Stimulated activated CD4-positive, alpha-beta T cell treated with anti-CD3 and anti-CD28 coated beads, Interleukin-1b, Interleukin-23, amount 100 ng/mL, for 24 hours (primary cell): ENCODE measurements around the gene IRAK2.

Source experiments
- DNase-seq, 4 experiments: peaks; one replicate each; pipeline ENCODE4 v3.0.0-alpha.2; 2020; ENCODE audit warnings: low read depth in 4 of 4, low spot score in 1 of 4

The IRAK2 gene

DNA sequence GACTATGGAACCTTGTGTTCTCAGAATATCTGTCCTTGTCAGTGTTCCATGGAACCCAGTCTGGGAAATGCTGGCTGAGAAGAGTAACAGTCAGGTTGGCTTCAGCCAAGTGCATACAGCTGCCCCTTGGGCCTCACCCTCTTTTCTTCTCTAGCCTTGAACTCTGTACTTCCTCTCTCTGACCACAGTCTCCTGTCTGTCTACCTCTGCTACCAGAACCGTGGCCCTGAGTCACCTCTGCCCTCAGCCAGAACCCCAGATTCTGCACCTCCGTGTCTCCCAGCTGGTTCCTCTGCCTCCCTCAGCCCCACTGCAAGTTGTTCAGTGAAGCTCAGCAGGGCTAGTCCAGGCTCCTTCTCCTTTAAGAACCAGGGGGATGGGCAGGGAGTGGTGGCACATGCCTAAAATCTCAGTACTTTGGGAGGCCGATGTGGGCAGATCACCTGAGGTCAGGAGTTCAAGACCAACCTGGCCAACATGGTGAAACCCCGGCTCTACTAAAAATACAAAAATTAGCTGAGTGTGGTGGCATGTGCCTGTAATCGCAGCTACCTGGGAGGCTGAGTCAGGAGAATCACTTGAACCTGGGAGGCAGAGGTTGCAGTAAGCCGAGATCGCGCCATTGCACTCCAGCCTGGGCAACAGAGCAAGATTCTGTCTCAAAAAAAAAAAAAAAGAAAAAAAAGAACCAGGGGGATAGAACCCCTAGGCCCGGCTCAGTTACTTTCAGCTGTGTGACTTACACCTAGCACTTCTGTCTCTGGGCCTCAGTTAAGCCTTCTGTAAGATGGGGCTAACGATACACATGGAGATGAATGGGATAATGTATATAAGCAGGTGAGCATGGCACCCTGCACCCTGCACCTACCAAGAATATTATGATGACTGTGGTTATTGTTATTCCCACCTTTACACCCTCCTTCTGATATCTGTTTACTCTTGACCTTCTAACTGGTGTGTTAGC lies 59.2 kb downstream of the IRAK2 start:
- DNase-seq, result no peak

DNA sequence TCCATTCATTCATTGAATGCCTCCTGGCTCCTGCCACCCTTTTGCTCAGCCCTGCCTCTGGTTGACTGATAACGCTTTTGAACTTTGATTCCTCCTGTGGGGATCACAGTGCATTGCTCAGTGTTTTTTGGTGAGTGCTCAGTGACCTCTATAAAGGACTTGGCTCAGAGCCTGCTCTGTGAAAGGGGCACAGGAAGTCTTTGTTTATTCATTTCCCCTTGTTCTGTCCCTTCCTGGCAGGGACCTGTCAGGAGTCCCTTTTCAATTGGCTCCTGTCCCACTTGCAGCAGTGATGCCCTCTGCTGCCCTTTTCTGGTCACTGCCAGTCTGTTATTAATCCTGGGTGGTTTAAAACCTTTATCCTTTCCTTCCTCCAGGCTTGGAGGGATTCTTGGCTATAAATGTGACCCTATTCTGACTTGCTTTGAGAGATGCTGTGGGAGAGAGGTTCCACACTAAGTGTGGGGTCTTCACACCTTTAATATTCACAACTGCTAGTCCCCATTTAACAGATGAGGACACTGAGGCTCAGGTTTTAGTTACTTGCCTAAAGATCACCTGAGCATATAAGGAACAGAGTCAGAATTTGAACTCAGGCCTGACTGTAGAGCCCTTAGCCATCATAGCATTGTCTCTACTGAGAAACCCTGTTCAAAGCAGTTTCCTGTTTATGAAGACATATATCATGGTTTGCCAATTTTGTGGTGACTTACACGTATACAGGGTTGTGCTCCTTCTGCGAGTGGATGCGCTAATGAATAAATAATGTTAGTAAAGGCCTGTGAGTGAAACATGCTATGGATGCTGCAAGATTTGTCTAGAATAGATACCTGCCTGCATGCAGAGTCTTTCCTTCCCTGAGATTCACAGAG lies 60.3 kb downstream of the IRAK2 start:
- DNase-seq, result peak in 2 of 4 experiments; percentile 37 to 48

DNA sequence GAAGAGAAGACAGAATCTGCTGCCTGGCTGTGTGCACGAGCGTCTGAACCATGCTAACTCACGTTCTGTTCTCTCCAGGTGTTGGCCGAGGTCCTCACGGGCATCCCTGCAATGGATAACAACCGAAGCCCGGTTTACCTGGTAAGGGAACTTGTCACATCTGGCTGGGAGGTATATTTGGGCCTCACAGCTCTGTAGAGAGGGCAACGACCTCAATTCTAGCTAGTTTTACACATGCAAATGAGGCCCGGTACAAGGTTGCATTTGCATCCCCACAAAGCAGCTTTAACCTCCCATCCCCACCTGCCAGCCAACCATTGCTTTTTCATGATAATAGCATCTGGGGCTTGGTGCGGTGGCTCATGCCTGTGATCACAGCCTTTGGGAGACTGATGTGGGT lies 61.6 kb downstream of the IRAK2 start:
- DNase-seq, result no peak

DNA sequence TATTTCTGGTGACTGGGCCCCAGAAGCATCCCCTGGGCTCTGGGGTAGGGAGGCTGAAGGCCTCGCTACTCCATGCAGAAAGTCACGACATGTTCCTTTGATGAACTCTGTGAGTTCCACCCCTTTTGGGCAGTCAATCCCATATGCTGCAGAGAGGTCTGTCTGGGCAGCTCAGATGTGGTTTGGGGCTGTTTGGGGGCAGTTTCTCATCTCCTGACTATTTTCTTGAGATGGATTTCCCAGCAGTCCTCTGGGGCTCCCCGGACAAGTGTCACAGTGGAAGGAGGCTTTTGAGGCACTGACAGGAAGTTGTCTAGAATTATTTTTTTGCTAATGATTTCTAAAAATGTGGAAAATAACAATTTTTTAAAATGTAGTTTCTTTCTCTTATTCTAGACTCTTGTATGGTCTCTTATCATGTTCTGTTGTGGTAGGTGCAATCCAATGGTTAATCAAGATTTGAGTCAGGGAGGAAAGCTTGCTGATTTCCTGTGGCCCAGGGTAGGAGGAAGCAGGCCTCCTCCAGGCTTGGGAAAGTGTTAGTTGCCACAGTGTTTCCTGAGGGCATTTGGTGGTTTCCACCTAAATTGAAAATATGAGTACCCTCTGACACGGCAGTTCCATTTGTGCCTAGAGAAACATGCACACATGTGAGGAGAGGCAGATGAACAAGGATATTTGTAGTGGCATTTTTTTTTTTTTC lies 63.7 kb downstream of the IRAK2 start:
- peak in 2 of 4 experiments; percentile 25 to 42 for DNase-seq

DNA sequence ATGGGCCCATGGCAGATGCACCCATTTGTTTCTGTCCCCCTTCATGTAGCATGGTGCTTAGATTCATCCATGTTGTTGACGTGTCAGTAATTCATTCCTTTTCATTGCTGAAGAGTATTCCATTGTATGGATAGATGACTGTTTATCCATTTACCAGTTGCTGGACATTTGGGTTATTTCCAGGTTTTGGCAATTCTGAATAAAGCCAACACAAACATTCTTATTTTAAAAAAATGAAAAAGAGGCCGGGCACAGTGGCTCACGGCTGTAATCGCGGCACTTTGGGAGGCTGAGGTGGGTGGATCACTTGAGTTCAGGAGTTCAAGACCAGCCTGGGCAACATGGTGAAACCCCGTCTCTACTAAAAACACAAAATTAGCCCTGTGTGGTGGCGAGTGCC lies 64.9 kb downstream of the IRAK2 start:
- DNase-seq, result no peak

DNA sequence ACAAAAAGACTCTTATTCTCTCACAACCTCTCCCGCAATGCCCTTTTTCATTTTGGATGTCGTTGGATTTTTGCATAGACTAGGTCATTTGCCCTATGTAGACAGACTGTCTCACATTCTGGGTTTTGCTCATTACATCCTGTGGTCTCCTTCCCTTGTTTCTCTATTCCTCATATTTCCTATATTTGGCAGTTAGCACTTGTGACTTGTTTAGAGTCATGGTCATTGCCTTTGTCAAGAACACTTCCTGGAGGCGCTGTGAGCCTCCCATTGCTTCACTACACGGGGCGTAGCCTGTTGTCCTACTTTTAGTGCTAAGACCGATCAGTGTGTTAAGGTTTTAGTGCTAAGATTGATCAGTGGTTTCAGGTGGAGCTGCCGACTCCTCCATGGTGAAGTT lies 67.4 kb downstream of the IRAK2 start:
- no peak for DNase-seq

DNA sequence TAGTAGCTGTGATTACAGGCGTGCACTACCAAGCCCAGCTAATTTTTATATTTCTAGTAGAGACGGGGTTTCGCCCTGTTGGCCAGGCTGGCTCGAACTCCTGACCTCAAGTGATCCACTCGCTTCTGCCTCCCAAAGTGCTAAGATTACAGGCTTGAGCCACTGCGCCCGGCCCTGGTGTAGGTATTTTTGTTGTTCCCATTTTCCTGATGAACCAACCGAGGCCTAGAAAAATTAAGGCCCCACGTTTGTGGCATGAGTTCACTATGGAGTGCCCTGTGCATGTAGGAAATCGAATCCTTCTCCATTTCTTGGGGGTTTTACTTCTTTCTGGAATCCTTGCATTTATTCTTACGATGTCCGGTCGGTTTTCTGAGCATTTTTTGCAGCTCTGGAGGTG lies 69.3 kb downstream of the IRAK2 start:
- DNase-seq, result no peak

DNA sequence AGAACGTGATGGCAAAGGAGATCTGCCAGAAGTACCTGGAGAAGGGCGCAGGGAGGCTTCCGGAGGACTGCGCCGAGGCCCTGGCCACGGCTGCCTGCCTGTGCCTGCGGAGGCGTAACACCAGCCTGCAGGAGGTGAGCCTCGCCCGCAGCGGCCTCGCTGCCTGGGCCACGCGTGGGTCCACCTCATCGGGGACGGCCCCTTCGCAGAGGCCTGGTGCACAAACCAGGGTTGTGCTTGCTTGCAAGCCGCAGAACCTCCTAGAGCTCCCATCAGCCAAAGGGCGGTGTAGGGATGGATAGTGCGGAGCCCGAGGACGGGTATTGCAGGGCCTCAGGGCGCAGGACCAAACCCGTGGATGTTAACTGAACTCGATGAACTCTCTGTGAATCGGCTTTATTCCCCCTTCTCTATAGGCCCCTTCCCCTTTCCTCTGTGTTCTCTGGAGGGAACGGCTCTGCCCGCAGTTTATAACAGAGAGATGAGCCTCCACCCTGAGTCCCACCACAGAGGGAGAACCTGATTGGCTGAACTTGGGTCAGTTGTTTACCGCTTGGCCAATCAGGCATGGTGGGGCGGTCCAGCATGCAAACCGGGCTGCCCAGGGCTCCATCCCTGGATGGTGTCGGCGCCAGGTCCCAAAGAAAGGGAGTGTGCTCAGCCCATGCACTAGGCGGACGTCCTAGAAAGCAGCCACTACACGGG lies 70.0 kb downstream of the IRAK2 start:
- no peak for DNase-seq

DNA sequence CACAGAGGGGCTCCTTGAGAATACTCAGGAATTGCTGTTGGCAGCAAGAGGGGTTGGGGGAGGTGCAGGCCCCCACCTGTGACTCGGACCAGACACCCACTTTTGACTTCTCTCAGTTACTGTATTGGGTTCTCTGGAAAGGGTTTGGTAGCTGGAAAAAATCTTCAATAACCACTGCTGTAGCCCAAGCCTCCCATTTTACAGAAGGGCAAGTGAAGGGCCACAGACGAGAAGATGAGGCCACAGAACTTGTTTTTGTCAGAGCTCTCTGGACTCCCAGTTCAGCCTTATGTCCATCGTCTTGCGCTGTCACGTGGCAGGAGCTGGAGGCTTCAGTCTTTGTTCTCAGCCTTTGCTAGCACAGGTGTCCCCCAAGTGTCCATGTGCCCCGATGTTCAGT lies 70.8 kb downstream of the IRAK2 start:
- no peak for DNase-seq

DNA sequence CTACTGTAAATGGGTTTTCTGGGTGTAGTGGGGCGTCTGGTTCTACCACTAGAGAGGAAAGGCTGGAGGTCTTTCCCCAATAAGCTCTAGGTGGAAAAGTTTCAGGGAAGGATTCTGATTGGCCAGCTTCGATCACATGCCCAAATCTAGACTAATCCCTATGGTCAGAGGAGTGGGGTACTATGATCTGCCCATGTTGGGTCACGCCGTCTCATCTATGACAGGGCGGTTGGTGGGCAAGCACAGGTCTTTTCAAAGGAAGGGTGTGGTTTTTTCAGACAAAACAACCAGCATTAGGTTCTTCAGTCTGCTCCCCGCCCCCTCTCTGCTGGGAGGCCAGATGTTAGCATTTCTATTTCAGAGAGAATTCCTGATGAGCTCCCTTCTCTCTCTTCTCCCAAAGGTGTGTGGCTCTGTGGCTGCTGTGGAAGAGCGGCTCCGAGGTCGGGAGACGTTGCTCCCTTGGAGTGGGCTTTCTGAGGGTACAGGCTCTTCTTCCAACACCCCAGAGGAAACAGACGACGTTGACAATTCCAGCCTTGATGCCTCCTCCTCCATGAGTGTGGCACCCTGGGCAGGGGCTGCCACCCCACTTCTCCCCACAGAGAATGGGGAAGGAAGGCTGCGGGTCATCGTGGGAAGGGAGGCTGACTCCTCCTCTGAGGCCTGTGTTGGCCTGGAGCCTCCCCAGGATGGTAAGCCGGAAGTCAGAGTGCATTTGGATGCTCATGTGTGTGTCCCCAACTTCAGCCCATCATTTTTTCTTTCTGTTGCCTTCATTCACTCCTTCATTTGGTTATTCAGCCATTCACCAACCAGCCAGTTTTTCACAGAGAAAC lies 73.8 kb downstream of the IRAK2 start:
- no peak for DNase-seq

DNA sequence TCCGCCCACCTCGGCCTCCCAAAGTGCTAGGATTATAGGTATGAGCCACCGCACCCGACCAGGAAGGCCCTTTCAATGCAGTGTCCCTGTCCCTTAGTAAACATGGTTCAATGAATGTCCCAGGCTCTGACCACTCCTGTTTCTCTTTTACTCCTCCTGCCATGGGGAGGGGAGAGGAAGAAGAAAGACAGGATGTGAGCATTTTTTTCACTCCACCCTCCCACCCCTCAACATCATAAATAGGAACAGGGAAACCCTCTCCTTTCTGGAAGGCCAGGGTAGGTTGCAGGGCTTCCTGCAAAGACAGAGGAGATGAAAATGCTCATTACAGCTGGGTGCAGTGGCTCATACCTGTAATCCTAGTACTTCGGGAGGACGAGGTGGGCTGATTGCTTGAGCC lies 76.1 kb downstream of the IRAK2 start:
- no peak for DNase-seq

DNA sequence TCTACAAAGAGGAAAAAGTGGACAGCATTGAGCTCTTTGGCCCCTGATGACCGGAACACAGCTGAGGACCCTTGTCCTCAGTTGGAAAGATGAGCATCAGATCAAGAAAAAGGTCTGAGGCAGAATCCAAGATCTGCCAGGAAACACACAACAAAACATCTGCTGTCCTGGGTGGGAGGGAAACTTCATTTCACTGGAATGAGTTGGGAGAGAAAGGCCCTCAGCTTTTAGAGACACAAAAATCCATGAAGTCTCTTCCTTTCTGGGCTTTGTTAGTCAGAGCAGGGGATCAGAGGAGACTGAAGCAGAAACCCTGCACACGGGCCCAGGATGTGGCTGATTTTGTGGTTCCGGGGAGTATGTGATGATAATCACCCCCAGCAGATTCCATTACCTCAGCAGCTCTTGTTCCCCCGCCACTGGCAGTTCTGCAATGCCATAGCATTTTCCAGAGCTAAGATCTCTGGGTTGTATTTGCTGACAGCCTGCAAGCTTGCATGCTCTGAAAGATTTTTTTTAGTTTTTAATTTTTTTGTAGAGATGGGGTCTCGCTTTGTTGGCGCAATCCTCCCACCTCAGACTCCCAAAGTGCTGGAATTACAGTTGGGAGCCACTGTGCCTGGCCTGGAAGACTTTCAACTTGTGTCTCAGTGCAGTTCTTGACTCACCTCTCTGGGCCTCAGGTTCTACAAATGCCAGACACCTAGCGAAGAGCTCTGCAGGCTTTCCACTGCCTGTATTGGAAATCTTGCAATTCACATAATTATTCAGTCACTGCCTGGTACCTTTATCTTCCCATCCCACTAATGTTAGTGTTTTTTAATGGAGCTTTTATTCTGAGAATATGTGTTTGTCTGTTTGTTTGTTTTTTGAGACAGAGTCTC lies 77.7 kb downstream of the IRAK2 start:
- DNase-seq, result peak in 3 of 4 experiments; percentile 35 to 64 (median 48)

DNA sequence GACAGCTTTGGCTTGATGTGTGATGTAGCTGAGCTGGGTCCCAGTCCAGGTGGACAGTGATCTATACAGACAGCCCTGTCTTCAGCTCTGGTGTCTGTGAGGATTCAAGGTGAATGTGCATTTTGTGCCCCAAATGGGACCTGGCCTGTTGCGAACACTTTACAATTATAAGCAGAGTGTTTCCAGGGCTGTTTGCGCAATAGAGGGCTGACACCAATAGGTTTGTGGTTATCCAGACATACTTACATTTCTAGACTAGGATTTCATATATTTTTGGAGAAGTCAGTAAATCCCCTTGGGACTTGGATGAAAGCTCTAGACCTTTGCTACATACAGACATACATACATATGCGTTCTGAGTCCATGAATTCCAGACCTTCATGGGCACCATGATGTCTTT lies 79.3 kb downstream of the IRAK2 start:
- no peak for DNase-seq

DNA sequence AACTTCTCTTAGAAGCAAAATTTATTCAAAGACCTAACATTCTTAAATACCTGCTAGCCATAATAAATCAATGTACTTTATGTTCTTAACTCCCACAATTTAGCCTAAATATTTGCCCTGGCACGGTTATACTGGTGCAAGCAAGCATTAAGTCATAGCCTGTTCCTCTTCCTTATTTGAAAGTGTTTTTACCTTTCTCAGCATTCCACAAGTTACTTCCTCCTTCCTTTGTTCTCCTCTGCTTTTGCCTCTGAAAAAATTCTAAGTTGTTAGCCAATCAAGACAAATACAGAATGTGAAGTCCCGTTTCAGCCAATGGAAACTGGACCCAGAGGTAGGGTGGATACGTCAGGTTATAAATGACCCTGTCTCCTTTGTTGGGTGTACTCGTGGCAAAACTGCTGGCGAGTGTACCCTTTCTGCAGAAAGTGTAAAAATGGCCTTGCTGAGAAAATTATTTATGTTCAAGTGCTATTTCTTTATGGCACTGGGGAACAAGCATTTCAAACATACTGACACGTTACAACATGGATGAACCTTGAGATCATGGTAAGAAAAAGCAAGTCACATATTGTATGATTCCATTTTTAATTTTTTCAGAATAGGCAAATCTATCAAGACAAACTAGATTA lies 80.5 kb downstream of the IRAK2 start:
- DNase-seq, result no peak

DNA sequence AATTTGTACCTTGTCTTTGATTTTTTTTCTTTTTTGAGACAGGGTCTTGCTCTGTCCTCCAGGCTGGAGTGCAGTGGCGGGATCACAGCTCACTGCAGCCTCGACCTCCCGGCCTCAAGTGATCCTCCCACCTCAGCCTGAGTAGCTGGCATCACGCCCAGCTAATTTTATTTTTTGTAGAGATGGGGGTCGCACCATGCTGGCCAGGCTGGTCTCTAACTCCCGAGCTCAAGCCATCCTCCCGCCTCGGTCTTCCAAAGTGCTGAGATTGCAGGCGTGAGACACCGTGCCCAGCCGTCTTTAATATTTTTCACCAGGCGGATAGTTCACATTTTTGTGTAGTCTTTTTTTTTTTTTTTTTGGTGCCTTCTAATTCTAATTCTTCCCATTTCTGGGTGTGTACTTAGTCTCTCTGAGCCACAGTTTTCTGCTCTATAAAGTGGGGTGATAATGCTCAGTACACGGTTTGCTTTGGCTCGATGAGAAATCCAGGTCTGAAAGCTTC lies 83.0 kb downstream of the IRAK2 start:
- no peak for DNase-seq

DNA sequence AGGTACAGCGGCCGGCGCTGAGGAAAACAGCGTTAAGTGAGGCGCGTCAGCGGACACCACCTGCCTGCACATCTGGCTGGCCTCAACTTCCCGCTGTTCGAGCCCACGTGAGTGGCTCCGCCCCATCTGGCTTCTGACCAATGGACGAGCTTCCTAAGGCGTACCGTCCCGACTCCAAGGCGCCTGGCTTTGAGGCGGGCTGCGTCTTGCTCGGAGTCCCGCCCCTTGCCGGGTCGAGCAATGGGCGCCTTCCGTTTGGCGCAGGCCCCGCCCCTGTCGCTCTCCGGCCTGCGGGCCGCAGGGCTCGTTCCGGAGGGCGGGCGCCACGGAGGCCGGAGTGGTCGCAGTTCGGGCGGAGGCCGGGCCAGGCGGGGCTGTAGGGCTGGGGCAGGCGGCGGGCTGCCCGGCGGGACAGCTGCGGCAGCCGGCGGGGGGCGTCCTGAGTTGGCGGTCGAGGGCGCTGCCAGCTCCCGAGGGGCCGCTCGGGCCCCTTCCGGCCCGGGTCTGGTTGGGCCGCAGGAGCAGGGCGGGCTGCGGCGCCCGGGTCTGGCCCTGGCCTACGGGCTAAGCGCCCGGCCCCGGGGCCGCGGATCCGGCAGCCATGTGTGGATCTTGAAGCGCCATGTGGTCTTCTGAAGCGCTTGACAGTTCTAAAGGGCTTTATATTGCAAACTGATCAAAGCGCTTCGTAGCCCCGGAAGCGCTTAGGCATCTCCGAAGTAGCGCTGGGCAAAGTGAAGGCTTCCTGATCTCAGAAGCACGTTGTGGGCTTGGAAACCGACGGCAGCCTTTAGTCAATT lies 83.7 kb downstream of the IRAK2 start, which contains the start of gene TATDN2:
Gene TATDN2, plus strand, starts transcription at position 276 of the 800 bp plus-strand sequence. CDS start 742 bp downstream, outside the sequence.
- peak; percentile 75 to 94 (median 82) for DNase-seq
